Activated CD4-positive, alpha-beta T cell treated with anti-CD3 and anti-CD28 coated beads, Interleukin-2, Interleukin-4, amounts not matched to agents 100 ng/mL and 50 ng/mL, durations not matched to agents 16 hours and 8 hours (primary cell): ENCODE results near the gene IL20RB.
"Not testable (repeated sequence)": the region's sequence is repeated elsewhere in the genome, so short reads cannot be mapped to it uniquely, and the experiment has no call there.

Experiments
- DNase-seq: peaks from one replicate; pipeline ENCODE4 v3.0.0-alpha.2; 2020; ENCODE audit warnings: low spot score

Gene IL20RB

GRCh38 chr3:136987398-136987980 lies 29.7 kb downstream of the IL20RB start:
- DNase-seq = not testable (repeated sequence)

GRCh38 chr3:136988651-136989050 lies 30.9 kb downstream of the IL20RB start:
- no peak for DNase-seq

- DNase-seq = no peak
Observed at GRCh38 chr3:136989781-136990524, 32.2 kb downstream of the IL20RB start.

- no peak for DNase-seq
Observed at GRCh38 chr3:136990826-136991225, 33.0 kb downstream of the IL20RB start.

- no peak for DNase-seq
Observed at GRCh38 chr3:136992115-136992514, 34.3 kb downstream of the IL20RB start.

GRCh38 chr3:136994772-136995516 lies 37.2 kb downstream of the IL20RB start:
- no peak for DNase-seq

GRCh38 chr3:136995652-136996051 lies 37.9 kb downstream of the IL20RB start:
- DNase-seq = no peak

GRCh38 chr3:137000039-137000438 lies 42.3 kb downstream of the IL20RB start:
- no peak for DNase-seq

GRCh38 chr3:137007376-137007775 lies 49.6 kb downstream of the IL20RB start:
- not testable (repeated sequence) for DNase-seq

GRCh38 chr3:137008131-137008530 lies 50.3 kb downstream of the IL20RB start:
- no peak for DNase-seq

- DNase-seq = no peak
Observed at GRCh38 chr3:137008976-137009375, 51.2 kb downstream of the IL20RB start.

- no peak for DNase-seq
Observed at GRCh38 chr3:137010137-137010536, 52.4 kb downstream of the IL20RB start.

GRCh38 chr3:137011153-137011552 lies 53.4 kb downstream of the IL20RB start:
- no peak for DNase-seq

- no peak for DNase-seq
Observed at GRCh38 chr3:137012097-137012501, 54.3 kb downstream of the IL20RB start.

GRCh38 chr3:137013951-137014688 lies 56.3 kb downstream of the IL20RB start:
- DNase-seq = peak; percentile 78

GRCh38 chr3:137017316-137017715 lies 59.5 kb downstream of the IL20RB start:
- DNase-seq = not testable (repeated sequence)

GRCh38 chr3:137020315-137020714 lies 62.5 kb downstream of the IL20RB start:
- no peak for DNase-seq

- DNase-seq = no peak
Observed at GRCh38 chr3:137020888-137021287, 63.1 kb downstream of the IL20RB start.

GRCh38 chr3:137024348-137024747 lies 66.6 kb downstream of the IL20RB start:
- DNase-seq = no peak

- no peak for DNase-seq
Observed at GRCh38 chr3:137026701-137027100, 68.9 kb downstream of the IL20RB start.

GRCh38 chr3:137032465-137033120 lies 74.8 kb downstream of the IL20RB start:
- peak; percentile 81 for DNase-seq

GRCh38 chr3:137035631-137036030 lies 77.8 kb downstream of the IL20RB start:
- no peak for DNase-seq
